CD4-positive, alpha-beta T cell (primary cell): ENCODE measurements around the gene CMAS. TPM values are rescaled to one million over a fixed set of nuclear protein-coding genes. Genes with fewer than 3 reads are reported as not detected.

Source experiments
- ATAC-seq: fragments of 200-7000 bp; cut with Tn5 transposase; one replicate; pipeline ENCODE4 v1.10.0; 2022; ENCODE audit warnings: mild to moderate bottlenecking; ENCODE audit not compliant: poor library complexity
- CTCF ChIA-PET: fragments of 350-600 bp; sonication (Branson Sonifier 250); formaldehyde crosslinking; loops from one replicate; lab custom pipeline; 2021; ENCODE audit warnings: antibody characterized with exemption, inconsistent platforms; lab: Charles Lee
- POLR2A ChIA-PET: fragments of 350-600 bp; sonication (Branson Sonifier 250); formaldehyde crosslinking; loops from one replicate; lab custom pipeline; 2021; ENCODE audit warnings: antibody characterized with exemption, inconsistent platforms; lab: Charles Lee
- DNase-seq, 14 experiments: peaks; one replicate each; pipeline ENCODE4 v3.0.0-alpha.2; 2013 to 2020; ENCODE audit warnings: mixed read lengths in 2 of 14
- H3K27ac ChIP-seq, 2 donors: one replicate each; pipeline versions ENCODE4 v1.5.1 to v1.7.0; 2013; ENCODE audit warnings: low read length in 2 of 2, low read depth in 1 of 2, mild to moderate bottlenecking in 1 of 2
- H3K27me3 ChIP-seq, 2 experiments: 1 replicate in 1 of 2; 2 replicates in 1 of 2; pipeline versions ENCODE4 v1.6.1 to v1.7.0; 2013; ENCODE audit warnings: low read length in 2 of 2, control low read depth in 1 of 2, mild to moderate bottlenecking in 1 of 2, moderate library complexity in 1 of 2; ENCODE audit not compliant: insufficient read depth in 2 of 2, control insufficient read depth in 1 of 2
- H3K36me3 ChIP-seq: one replicate; pipeline ENCODE4 v1.6.1; 2013; ENCODE audit warnings: low read length, control low read depth; ENCODE audit not compliant: insufficient read depth
- H3K4me1 ChIP-seq: one replicate; pipeline ENCODE4 v1.6.1; 2013; ENCODE audit warnings: low read length, control low read depth; ENCODE audit not compliant: insufficient read depth
- H3K4me3 ChIP-seq: one replicate; pipeline ENCODE4 v1.5.1; 2013; ENCODE audit warnings: mild to moderate bottlenecking, low read length, moderate library complexity
- H3K9me3 ChIP-seq, 2 experiments: 1 replicate in 1 of 2; 2 replicates in 1 of 2; pipeline versions ENCODE4 v1.6.1 to v1.7.0; 2013; ENCODE audit warnings: low read length in 2 of 2, mild to moderate bottlenecking in 2 of 2, control low read depth in 1 of 2, moderate library complexity in 1 of 2; ENCODE audit not compliant: control insufficient read depth in 1 of 2, insufficient read depth in 1 of 2
- H3K27ac Mint-ChIP-seq: one replicate; pipeline ENCODE4 v1.8.0; 2020; ENCODE audit warnings: mixed read lengths
- H3K27me3 Mint-ChIP-seq: one replicate; pipeline ENCODE4 v1.8.0; 2021; ENCODE audit warnings: mixed read lengths
- H3K36me3 Mint-ChIP-seq: one replicate; pipeline ENCODE4 v1.8.0; 2021; ENCODE audit warnings: low read depth, mixed read lengths
- H3K4me1 Mint-ChIP-seq: one replicate; pipeline ENCODE4 v1.8.0; 2021; ENCODE audit warnings: low read depth, mixed read lengths
- H3K4me3 Mint-ChIP-seq: one replicate; pipeline ENCODE4 v1.8.0; 2020; ENCODE audit warnings: mild to moderate bottlenecking, mixed read lengths
- H3K9me3 Mint-ChIP-seq: one replicate; pipeline ENCODE4 v1.8.0; 2020; ENCODE audit warnings: mixed read lengths
- CTCF ChIP-seq: fragments of 200-600 bp; IDR thresholded peaks from one replicate; pipeline ENCODE4 v1.8.0; 2022; ENCODE audit warnings: antibody characterized with exemption, mild to moderate bottlenecking
- intact Hi-C, 2 experiments: fragments of 100-400 bp; cut with DNase I in 1 of 2; cut with micrococcal nuclease in 1 of 2; formaldehyde crosslinking; loops; one replicate each; pipeline versions ENCODE4 v1.15.1 to v1.9.0; 2023 to 2025; cut with DNase I, micrococcal nuclease
- total RNA-seq, 174 experiments: library from RNA in 2 of 174; stranded (reverse) in 2 of 174; gene quantifications; one replicate each; pipeline ENCODE4 v1.2.3 and lab custom pipeline; 2021 to 2026

CMAS gene
- total RNA-seq, 2 experiments from 2014 or later = 5.5 to 7.0 TPM

GRCh38 chr12:22105542-22105941 lies 59.5 kb downstream of the CMAS start:
- H3K27ac Mint-ChIP-seq = no peak overlapping the region
- H3K27me3 ChIP-seq = no peaks in the 10 kb centered on the region
- H3K4me1 ChIP-seq = peaks cover 21% of the 10 kb centered on the region
- no peaks in the 10 kb centered on the region for H3K9me3 ChIP-seq
- DNase-seq (no peak), ATAC-seq (no peak)
- H3K36me3 ChIP-seq = no peaks in the 10 kb centered on the region
- H3K4me1 Mint-ChIP-seq = peaks cover 37% of the 10 kb centered on the region
- no peak overlapping the region for H3K27ac ChIP-seq
- POLR2A ChIA-PET = no interaction called here
- no peaks in the 10 kb centered on the region for H3K27me3 Mint-ChIP-seq
- H3K4me3 Mint-ChIP-seq = no peak overlapping the region
- intact Hi-C loops = loop anchor here in 1 of 2 experiments (10.0 kb wide), 1 partner anchor 59 kb away; no protein-coding TSS in a partner anchor
- CTCF ChIA-PET = no interaction called here
- no peaks in the 10 kb centered on the region for H3K36me3 Mint-ChIP-seq
- no peak overlapping the region for H3K4me3 ChIP-seq
- H3K9me3 Mint-ChIP-seq = peaks cover 5% of the 10 kb centered on the region
- no peak for TF ChIP-seq CTCF

GRCh38 chr12:22110176-22110575 lies 64.2 kb downstream of the CMAS start:
- no peaks in the 10 kb centered on the region for H3K27me3 ChIP-seq
- TF ChIP-seq CTCF = no peak
- intact Hi-C loops = no loop called here
- no peaks in the 10 kb centered on the region for H3K36me3 Mint-ChIP-seq
- peaks cover 5% of the 10 kb centered on the region for H3K9me3 Mint-ChIP-seq
- H3K9me3 ChIP-seq = no peaks in the 10 kb centered on the region
- ChIA-PET CTCF (interaction anchor here (1.2 kb wide), 1 partner anchor 17 kb away, joined by 3 read pairs; no protein-coding TSS in a partner anchor), POLR2A (no interaction called here)
- peak overlapping the region in 1 of 2 donors; percentile 5 for H3K27ac ChIP-seq
- no peaks in the 10 kb centered on the region for H3K36me3 ChIP-seq
- H3K4me3 Mint-ChIP-seq = no peak overlapping the region
- peak in 1 of 14 experiments; percentile 38 for DNase-seq
- peaks cover 25% of the 10 kb centered on the region for H3K4me1 Mint-ChIP-seq
- no peak for ATAC-seq
- H3K4me3 ChIP-seq = no peak overlapping the region
- peak overlapping the region; percentile 82 for H3K27ac Mint-ChIP-seq
- H3K4me1 ChIP-seq = peaks cover 6% of the 10 kb centered on the region
- H3K27me3 Mint-ChIP-seq = no peaks in the 10 kb centered on the region

Other genes with a start within 250 kb of the CMAS start
- not detected for gene ABCC9, start 104.8 kb upstream of the CMAS start, total RNA-seq